ENCODE measurements around the gene BLOC1S5. TPM values are rescaled to one million over a fixed set of nuclear protein-coding genes. Genes with fewer than 3 reads are reported as not detected.

BLOC1S5 gene
- total and polyA plus RNA-seq, 2 of the 8 experiments (the other 6 are each of a cell fraction or from before 2014, with no cell fraction given) = 3.4 to 17.2 TPM

DNA sequence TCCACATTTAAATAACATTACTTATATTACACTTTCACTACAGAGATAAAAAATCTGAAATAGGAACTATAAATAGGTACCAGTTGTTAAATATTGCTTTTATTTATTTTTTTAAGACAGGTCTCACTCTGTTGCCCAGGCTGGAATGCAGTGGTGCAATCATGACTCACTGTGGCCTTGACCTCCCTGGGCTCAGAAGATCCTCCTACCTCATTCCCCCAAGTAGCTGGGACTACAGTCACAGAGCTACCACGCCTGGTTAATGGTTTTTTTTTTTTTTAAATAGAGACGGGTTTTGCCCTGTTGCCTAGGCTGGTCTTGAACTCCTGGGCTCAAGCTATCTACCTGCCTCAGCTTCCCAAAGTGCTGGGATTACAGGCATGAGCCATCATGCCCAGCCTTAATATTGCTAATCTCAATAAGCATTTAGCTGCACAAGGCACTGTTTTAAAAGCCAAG, 20.9 kb upstream of the BLOC1S5 start (continued):
- no peak for TF ChIP-seq KDM5A (IDR thresholded peaks at IDR 0.05; ENCODE audit: low read length)
- no peak for TF ChIP-seq BCL11A (IDR thresholded peaks at IDR 0.05; ENCODE audit: low read depth in 2 of 2, low read length in 2 of 2)
